Mucosa of rectum (tissue), 2 donors: ENCODE data around the gene SMARCB1.
"Not testable (repeated sequence)": the region's sequence is repeated elsewhere in the genome, so short reads cannot be mapped to it uniquely, and the experiment has no call there.

Experiments used
- H3K27ac ChIP-seq, 2 donors: one replicate each; pipeline ENCODE4 v1.7.0; 2013; ENCODE audit warnings: inconsistent platforms in 2 of 2, low read depth in 2 of 2, low read length in 2 of 2
- H3K27me3 ChIP-seq, 2 donors: one replicate each; pipeline ENCODE4 v1.7.0; 2013; ENCODE audit warnings: low read length in 2 of 2; ENCODE audit not compliant: control insufficient read depth in 2 of 2, insufficient read depth in 2 of 2
- H3K36me3 ChIP-seq, 2 donors: one replicate each; pipeline ENCODE4 v1.7.0; 2013; ENCODE audit warnings: low read length in 2 of 2; ENCODE audit not compliant: control insufficient read depth in 2 of 2, insufficient read depth in 2 of 2
- H3K4me1 ChIP-seq, 2 donors: one replicate each; pipeline ENCODE4 v1.7.0; 2013; ENCODE audit warnings: low read length in 2 of 2, mild to moderate bottlenecking in 1 of 2; ENCODE audit not compliant: control insufficient read depth in 2 of 2, insufficient read depth in 2 of 2
- H3K4me3 ChIP-seq, 2 donors: one replicate each; pipeline ENCODE4 v1.7.0; 2013; ENCODE audit warnings: low read length in 2 of 2
- H3K9ac ChIP-seq, 2 donors: one replicate each; pipeline ENCODE4 v1.7.0; 2013; ENCODE audit warnings: low read length in 2 of 2, low read depth in 1 of 2, mild to moderate bottlenecking in 1 of 2
- H3K9me3 ChIP-seq, 2 donors: one replicate each; pipeline ENCODE4 v1.7.0; 2013; ENCODE audit warnings: low read length in 2 of 2; ENCODE audit not compliant: control insufficient read depth in 2 of 2
- donor health status: healthy.
- donor health status: Normal muscosa, but diverticular disease.

Gene SMARCB1

DNA sequence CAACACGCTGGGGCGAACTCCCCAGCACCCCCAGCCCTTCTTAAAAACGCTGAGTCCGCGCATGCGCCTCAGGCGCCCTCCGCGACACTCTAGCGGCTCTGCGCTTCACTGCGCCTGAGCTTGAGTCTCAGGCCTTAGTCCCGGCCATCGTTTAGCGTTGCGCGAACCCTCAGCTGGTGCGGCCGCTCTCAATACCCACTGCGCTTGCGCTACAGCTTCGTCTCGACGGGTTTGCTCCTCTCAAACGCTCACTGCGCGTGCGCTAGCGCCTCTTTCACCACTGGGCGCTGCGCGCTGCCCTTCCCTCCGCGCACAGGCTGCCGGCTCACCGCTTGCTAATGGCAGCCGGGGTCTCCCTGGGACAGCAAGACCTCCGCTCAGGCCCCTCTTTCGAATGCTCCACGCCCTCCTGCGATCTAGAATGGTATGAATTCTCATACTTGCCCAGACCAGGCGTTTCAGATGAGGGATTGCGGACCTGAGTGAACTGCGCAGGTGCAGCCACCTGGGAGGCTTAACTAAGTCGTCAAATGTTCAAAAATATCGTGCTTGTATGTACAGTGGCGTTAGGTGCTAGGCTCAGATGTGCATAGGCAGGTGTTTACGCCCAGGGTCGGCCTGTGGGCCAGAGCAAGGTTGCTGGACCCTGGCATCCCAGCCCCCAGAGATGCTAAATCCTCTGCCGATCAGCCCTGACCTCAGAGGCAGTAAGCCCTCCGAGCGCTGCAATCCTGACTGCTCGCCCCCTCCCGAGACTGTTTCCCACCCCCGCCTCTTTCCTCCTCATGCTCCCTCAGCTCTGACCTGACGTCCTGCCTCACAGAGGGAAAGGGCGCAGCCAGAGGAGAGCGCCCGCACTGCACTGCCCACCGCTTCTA is 71.1 kb downstream of the SMARCB1 start, which contains the start of gene SLC2A11:
TSS of gene SLC2A11 (plus strand) at position 270 of the 878 bp plus-strand sequence. CDS start at position 395, 125 bp downstream.
- no peaks in the 10 kb centered on the region for H3K27me3 ChIP-seq
- H3K9me3 ChIP-seq = no peaks in the 10 kb centered on the region
- no peaks in the 10 kb centered on the region for H3K36me3 ChIP-seq
- H3K4me3 ChIP-seq = peak within 1 kb of the TSS; percentile 81 to 95
- H3K9ac ChIP-seq = peak within 1 kb of the TSS; percentile 85 to 93
- peaks cover 8% of the 10 kb centered on the region in 2 donors for H3K4me1 ChIP-seq
- peak within 1 kb of the TSS; percentile 77 to 92 for H3K27ac ChIP-seq

DNA sequence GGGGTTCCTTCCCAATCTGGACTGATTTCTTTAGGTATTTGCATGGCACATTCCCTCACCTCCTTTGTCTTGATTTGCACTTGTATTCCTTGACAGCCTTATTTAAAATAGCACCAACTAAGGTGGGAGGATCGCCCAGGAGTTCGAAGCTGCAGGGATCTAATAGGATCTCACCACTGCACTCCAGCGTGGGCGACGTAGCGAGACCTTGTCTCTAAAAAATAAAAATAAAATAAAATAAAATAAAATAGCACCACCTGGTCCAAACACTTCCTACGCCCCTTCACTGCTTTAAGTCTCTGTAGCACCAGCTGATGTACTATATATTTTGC is 71.7 kb downstream of the SMARCB1 start:
- H3K27ac ChIP-seq = peak overlapping the region in 1 of 2 donors; percentile 92
- no peaks in the 10 kb centered on the region for H3K9me3 ChIP-seq
- peaks cover 8% of the 10 kb centered on the region in 2 donors for H3K4me1 ChIP-seq
- peak overlapping the region; percentile 81 to 95 for H3K4me3 ChIP-seq
- no peaks in the 10 kb centered on the region for H3K36me3 ChIP-seq
- no peaks in the 10 kb centered on the region for H3K27me3 ChIP-seq
- peak overlapping the region; percentile 85 to 93 for H3K9ac ChIP-seq

DNA sequence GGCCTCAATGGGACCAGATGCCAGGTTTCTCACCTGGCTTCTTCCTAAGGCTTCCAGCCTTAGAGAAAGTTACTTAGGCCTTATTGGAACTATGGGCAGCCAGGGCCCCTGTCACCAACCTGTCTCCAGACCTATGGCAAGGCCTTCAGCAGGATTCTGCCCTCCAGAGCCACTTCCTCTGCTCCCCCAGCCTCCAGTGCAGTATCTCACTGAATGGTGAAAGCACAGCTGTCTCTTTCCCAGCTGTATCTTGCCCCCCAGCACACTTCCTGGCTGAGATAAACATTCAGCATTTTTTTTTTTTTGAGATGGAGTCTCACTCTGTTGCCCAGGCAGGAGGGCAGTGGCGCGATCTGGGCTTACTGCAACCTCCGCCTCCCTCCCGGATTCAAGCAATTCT is 72.4 kb downstream of the SMARCB1 start:
- H3K36me3 ChIP-seq = no peaks in the 10 kb centered on the region
- H3K4me3 ChIP-seq = no peak overlapping the region
- H3K9ac ChIP-seq = no peak overlapping the region
- H3K9me3 ChIP-seq = no peaks in the 10 kb centered on the region
- peaks cover 8% of the 10 kb centered on the region in 2 donors for H3K4me1 ChIP-seq
- no peak overlapping the region for H3K27ac ChIP-seq
- no peaks in the 10 kb centered on the region for H3K27me3 ChIP-seq

- not testable (repeated sequence) for H3K4me3 ChIP-seq, H3K9me3 ChIP-seq, H3K27me3 ChIP-seq, H3K4me1 ChIP-seq, H3K27ac ChIP-seq, H3K9ac ChIP-seq, H3K36me3 ChIP-seq
These were observed 73.4 kb downstream of the SMARCB1 start for GRCh38 chr22:23860187-23860586.

- Histone ChIP-seq H3K36me3 (peaks cover 0 to 3% of the 10 kb centered on the region in 2 donors), H3K9me3 (no peaks in the 10 kb centered on the region), H3K4me1 (peaks cover 4 to 8% of the 10 kb centered on the region in 2 donors), H3K27ac (no peak overlapping the region), H3K4me3 (no peak overlapping the region), H3K9ac (no peak overlapping the region), H3K27me3 (no peaks in the 10 kb centered on the region)
These were observed 75.3 kb downstream of the SMARCB1 start for GRCh38 chr22:23862103-23862502.

DNA sequence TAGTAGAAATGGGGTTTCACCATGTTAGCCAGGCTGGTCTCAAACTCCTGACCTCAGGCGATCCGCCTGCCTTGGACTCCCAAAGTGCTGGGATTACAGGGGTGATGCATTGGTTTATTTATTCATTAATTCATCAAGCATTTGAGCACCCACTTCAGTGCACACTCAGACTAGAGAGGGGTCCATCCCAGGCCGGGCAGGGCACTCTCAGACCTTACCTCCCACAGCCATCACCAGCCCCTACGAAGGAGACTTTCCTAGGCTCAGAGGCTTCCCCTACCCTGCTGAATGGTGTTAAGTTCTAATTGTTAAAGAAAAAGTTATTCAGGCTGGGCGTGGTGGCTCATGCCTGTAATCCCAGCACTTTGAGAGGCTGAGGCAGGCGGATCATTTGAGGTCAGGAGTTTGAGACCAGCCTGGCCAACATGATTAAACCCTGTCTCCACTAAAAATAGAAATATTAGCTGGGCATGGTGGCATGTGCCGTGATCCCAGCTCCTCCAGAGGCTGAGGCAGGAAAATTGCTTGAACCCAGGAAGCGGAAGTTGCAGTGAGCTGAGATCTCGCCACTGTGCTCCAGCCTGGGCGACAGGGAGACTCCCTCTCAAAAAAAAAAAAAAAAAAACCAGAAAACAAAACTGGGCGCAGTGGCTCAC is 77.9 kb downstream of the SMARCB1 start:
- not testable (repeated sequence) for H3K9ac ChIP-seq

DNA sequence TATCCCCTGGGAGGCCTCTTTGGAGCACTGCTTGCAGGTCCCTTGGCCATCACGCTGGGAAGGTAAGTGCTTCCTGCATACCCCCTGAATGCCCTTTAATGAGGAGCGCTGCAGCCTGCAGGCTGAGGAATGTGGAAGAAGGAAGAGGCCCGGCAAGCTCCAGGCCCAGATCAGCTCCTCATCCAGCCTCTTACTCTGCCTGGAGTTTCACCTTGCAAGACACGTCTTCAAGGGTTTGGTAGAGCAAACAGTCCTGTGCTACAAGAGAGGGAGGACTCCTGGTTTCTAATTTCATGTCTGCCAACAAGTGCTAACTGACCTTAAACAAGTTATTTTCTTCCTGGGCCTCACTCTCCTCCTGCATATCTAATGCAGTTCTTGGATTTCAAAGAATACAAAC is 81.8 kb downstream of the SMARCB1 start:
- Histone ChIP-seq H3K27me3 (no peaks in the 10 kb centered on the region), H3K4me1 (no peaks in the 10 kb centered on the region), H3K36me3 (peaks cover 5 to 18% of the 10 kb centered on the region in 2 donors), H3K9me3 (no peaks in the 10 kb centered on the region), H3K4me3 (no peak overlapping the region), H3K27ac (no peak overlapping the region), H3K9ac (no peak overlapping the region)

More for the DNA sequence above, 77.9 kb downstream of the SMARCB1 start:
- not testable (repeated sequence) for H3K27ac ChIP-seq, H3K36me3 ChIP-seq, H3K27me3 ChIP-seq, H3K9me3 ChIP-seq, H3K4me3 ChIP-seq, H3K4me1 ChIP-seq

DNA sequence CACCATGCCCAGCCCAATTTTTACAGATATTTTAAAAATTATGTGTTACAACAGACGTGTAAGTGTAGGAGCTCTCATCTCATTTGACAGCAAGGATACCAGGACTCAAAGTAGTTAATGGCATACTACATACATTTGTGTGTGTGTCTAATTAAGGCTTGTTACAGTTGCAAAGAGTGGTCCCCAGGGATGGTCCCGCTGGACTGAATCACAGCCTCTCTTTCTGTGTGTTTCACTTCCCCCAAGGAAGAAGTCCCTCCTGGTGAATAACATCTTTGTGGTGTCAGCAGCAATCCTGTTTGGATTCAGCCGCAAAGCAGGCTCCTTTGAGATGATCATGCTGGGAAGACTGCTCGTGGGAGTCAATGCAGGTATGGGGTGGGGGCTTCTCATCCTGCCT is 88.1 kb downstream of the SMARCB1 start:
- peaks cover 9 to 20% of the 10 kb centered on the region in 2 donors for H3K36me3 ChIP-seq
- H3K27me3 ChIP-seq = no peaks in the 10 kb centered on the region
- no peak overlapping the region for H3K4me3 ChIP-seq
- no peaks in the 10 kb centered on the region for H3K9me3 ChIP-seq
- H3K27ac ChIP-seq = no peak overlapping the region
- H3K9ac ChIP-seq = no peak overlapping the region
- no peaks in the 10 kb centered on the region for H3K4me1 ChIP-seq

DNA sequence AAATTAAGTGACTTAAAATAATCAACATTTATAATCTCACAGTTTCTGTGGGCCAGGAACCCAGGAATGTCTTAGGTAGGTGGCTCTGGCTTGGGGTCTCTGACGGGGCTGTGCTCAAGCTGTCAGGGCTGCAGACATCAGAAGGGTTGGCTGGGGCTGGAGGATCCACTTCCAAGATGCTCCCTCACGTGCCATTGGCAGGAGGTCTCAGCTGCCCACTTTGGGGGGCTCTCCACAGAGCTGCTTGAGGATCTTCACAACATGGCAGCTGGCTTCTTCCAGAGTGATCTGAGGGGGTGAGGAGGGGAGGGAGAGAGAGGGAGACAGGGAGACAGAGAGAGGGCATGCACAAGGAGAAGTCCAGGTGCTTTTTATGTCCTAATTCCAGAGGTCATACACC is 89.0 kb downstream of the SMARCB1 start:
- no peak overlapping the region for H3K9ac ChIP-seq
- no peaks in the 10 kb centered on the region for H3K27me3 ChIP-seq
- H3K4me3 ChIP-seq = no peak overlapping the region
- no peak overlapping the region for H3K27ac ChIP-seq
- peaks cover 3 to 20% of the 10 kb centered on the region in 2 donors for H3K36me3 ChIP-seq
- H3K9me3 ChIP-seq = no peaks in the 10 kb centered on the region
- no peaks in the 10 kb centered on the region for H3K4me1 ChIP-seq

DNA sequence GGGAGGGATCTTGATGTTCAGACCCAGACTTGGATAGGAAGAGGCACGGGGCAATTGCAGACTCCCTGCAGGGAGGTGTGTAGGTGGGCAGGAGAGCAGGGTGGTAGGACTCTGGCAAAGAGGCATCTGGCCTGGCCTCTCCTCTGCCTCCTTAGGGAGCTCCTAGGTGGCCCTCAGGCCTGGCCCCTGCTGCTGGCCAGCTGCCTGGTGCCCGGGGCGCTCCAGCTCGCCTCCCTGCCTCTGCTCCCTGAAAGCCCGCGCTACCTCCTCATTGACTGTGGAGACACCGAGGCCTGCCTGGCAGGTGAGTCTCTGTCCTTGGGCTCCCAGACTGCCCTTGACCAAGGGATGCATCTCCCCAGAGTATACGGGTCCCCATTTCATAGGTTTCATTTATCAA is 90.8 kb downstream of the SMARCB1 start:
- Histone ChIP-seq H3K27ac (no peak overlapping the region), H3K36me3 (peaks cover 3 to 20% of the 10 kb centered on the region in 2 donors), H3K9me3 (no peaks in the 10 kb centered on the region), H3K27me3 (no peaks in the 10 kb centered on the region), H3K4me3 (no peak overlapping the region), H3K4me1 (no peaks in the 10 kb centered on the region), H3K9ac (no peak overlapping the region)
